ENCODE results near the gene FLYWCH1.

Gene FLYWCH1

DNA sequence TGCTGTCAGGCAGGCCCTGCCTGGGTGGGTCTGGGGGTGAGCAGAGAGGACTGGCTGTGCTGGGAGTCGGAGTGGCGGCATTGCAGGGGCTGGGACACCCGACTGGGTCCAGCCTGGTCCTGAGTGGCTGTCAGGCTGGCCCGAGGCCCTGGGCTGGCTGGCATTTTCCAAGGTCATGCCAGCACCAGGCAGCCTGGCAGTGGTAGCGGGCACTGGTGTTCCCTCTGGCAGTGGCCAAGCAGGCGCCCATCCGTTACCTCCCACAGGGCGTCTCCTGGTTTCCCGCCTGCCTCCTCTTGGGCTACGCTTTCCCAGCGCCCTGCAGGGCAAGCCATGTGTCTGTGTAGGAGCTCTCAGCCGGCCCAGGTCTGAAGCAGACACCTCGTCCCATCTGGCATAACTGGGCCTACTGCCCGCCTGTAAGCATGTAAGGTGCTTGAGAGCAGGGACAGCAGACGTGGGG, 74.2 kb downstream of the FLYWCH1 start:
- no peak for DNase-seq (ENCODE audit: low read depth in 2 of 2)

- DNase-seq (ENCODE audit: low read depth in 2 of 2) = no peak
Observed at GRCh38 chr16:2986623-2987188, 75.0 kb downstream of the FLYWCH1 start.

- no peak for DNase-seq (ENCODE audit: low read depth in 2 of 2)
Observed at GRCh38 chr16:2987286-2987685, 75.6 kb downstream of the FLYWCH1 start.

- DNase-seq (ENCODE audit: low read depth in 2 of 2) = no peak
Observed at GRCh38 chr16:2987833-2988232, 76.1 kb downstream of the FLYWCH1 start.

DNA sequence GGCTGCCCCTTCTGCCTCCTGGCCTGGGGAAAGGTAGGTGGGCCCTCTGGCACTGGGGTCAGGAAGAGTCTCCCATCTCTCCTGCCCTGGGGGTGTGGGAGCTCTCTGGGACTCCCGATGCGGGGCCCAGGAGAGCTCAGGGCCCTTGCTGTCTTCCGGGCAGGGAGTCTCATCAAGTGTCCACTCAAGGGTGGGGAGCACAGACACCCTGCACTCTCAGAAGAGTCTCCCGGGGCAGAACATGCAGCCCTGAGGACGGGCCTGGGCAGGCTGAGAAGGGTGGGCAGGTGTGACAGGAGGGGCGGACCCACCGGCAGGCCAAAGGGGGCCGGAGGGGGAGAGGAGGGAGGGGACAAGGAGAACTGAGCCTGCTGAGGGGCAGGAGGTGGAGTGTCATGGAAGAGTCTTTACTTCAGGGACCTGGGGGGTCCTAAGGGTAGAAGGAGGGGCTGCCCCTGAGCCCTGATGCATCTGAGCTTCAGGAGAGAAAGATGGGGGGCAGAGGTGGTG, 76.9 kb downstream of the FLYWCH1 start:
- no peak for DNase-seq (ENCODE audit: low read depth in 2 of 2)

GRCh38 chr16:2990891-2991290, 79.2 kb downstream of the FLYWCH1 start:
- no peak for DNase-seq (ENCODE audit: low read depth in 2 of 2)

DNA sequence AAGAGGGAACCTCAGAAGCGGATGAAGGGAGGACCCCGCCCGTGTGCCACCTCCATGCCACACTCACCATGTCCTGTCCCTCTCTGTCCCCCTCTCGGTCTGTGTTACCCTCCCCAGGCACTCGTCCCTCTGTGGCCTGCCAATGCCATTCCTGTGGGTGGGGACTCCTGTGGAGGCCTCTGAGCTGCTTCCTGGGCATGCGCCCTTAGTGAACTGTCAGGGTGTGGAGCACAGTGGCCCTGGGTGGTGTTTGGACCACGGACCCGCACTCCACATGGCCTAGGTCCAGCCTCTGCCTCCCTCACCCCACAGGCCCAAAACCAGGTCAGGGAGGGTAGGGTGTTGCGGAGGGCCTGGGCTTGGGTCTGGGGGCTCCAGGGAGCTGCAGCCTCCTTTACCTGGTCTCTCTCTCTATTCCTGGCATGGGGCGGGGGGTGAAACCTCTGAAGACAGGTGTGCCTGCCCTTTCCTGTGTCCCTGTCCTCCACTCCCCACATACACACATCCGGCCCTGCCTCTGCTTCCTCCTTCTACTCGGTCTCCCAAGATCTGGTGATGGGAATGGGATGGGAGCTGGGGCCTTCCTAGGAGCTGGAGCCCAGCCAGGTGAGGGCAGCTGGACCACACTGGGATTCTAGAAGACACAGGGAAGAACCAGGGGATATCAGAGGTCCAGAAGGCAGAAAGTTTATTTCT, 80.0 kb downstream of the FLYWCH1 start:
- DNase-seq (ENCODE audit: low read depth in 2 of 2) = no peak

GRCh38 chr16:2992383-2993081, 80.8 kb downstream of the FLYWCH1 start:
- DNase-seq (ENCODE audit: low read depth in 2 of 2) = no peak

GRCh38 chr16:2996298-2996697, 84.6 kb downstream of the FLYWCH1 start:
- DNase-seq (ENCODE audit: low read depth in 2 of 2) = no peak

DNA sequence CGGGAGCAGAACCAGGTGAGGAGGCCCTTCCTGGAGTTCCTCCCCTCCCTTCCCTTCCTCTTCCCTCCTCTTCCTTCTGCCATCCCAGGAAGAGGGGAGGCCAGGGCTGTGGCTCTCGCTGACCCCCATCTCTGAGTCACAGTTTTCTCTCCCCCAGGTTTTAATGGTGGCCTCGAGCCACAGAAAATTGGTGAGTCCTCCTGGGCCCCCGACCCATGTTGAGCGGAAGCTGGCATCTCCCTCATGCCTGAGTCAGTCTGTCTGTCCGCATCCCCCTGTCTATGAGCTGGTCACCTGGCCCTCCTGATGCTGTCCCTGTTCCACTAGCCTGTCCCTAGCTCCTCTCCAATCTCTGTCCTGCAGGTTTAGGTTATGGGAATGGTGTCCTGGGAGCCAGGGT, 88.2 kb downstream of the FLYWCH1 start:
- no peak for DNase-seq (ENCODE audit: low read depth in 2 of 2)

- DNase-seq (ENCODE audit: low read depth in 2 of 2) = no peak
Observed at GRCh38 chr16:3000540-3000939, 88.8 kb downstream of the FLYWCH1 start.

Data from stimulated activated CD4-positive, alpha-beta T cell treated with anti-CD3 and anti-CD28 coated beads, Interleukin-4, amount 100 ng/mL, for 48 hours (primary cell).